ENCODE data around the gene FAAP24.
"Not testable (repeated sequence)": the region's sequence is repeated elsewhere in the genome, so short reads cannot be mapped to it uniquely, and the experiment has no call there.

FAAP24 gene

DNA sequence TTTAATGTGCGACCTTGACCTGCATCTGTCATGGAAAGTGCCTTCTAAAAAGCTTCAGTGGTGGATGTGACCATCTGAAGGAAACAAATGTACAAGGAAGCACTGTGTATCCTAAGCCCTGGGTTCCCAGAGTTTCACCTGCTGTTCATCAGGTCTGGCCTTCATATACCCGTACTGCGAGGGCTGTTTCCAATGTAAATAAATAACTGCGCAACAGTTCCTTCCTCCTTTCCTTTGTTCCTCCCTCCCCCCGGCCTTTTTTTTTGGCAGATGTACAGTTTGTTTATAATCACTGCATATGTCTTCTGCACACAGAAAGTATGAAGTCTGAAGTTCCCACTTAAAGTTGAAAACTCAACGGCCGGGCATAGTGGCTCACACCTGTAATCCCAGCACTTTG, 5.2 kb downstream of the FAAP24 start:
- no peak overlapping the region for H3K4me3 ChIP-seq (replicated peaks in 1 of 2; ENCODE audit: low read depth in 2 of 2, low read length in 2 of 2)
- TF ChIP-seq, protein P1, sequence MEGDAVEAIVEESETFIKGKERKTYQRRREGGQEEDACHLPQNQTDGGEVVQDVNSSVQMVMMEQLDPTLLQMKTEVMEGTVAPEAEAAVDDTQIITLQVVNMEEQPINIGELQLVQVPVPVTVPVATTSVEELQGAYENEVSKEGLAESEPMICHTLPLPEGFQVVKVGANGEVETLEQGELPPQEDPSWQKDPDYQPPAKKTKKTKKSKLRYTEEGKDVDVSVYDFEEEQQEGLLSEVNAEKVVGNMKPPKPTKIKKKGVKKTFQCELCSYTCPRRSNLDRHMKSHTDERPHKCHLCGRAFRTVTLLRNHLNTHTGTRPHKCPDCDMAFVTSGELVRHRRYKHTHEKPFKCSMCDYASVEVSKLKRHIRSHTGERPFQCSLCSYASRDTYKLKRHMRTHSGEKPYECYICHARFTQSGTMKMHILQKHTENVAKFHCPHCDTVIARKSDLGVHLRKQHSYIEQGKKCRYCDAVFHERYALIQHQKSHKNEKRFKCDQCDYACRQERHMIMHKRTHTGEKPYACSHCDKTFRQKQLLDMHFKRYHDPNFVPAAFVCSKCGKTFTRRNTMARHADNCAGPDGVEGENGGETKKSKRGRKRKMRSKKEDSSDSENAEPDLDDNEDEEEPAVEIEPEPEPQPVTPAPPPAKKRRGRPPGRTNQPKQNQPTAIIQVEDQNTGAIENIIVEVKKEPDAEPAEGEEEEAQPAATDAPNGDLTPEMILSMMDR (IDR thresholded peaks at IDR 0.05; ENCODE audit: low read depth, low read length), result no peak
- peak in 1 of 2 donors; percentile 2 for DNase-seq (ENCODE audit: low read depth in 2 of 2)

DNA sequence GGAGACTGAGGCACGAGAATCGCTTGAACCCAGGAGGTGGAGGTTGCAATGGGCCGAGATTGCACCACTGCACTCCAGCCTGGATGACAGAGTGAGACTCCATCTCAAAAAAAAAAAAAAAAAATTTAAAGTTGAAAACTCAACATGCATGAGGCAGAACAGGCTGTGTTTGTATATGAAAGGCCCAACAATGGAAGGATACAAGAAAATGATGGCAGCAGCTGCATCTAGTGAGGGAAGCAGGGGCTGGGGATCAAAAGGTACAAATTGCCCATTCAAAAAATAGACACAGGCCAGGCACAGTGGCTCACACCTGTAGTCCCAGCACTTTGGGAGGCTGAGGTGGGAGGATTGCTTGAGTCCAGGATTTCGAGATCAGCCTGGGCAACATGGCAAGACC, 5.8 kb downstream of the FAAP24 start:
- not testable (repeated sequence) for DNase-seq (ENCODE audit: low read depth in 2 of 2)

DNA sequence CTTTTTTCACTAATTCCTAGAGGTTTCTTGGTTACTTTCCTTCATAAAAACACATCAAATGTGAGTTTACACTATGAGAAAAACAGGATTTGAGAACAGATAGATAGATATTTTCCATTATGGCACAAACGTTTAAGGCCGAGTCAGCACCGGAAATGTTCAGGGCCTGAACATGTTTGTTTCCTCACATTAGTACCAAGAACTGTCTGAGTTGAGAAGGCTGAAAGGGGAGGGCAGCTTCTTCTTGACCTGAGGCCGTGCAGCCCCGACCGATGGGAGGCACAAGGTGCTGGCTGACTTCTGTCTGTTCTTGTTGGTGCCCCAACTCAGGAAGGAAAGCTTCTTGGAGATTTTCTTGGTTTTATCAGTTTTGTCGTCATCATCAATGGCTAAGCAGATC, 7.8 kb downstream of the FAAP24 start:
- DNase-seq (ENCODE audit: low read depth in 2 of 2); H3K4me3 ChIP-seq (replicated peaks in 1 of 2; ENCODE audit: low read depth in 2 of 2, low read length in 2 of 2): not testable (repeated sequence)

More for the DNA sequence above, 5.8 kb downstream of the FAAP24 start:
- H3K4me3 ChIP-seq (replicated peaks in 1 of 2; ENCODE audit: low read depth in 2 of 2, low read length in 2 of 2), result not testable (repeated sequence)

DNA sequence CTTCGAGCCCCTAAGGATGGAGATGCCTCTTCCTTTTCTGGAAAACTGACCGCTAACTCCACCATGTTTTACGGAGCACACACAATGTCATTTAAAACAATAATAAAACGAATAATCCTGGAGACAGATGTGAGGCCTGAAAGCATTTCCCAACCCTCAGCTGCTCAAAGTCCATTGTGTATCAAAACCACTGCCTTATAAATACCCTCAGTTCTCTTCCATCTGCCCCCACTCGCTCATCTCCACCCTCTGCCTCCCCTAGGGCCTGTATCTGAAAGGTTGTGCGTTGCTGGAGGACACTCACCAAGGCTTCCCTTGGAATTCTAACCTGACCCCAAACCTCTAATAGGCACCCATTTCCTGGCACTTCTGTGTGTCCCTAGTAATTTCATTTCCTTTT, 10.4 kb downstream of the FAAP24 start:
- not testable (repeated sequence) for DNase-seq (ENCODE audit: low read depth in 2 of 2); H3K4me3 ChIP-seq (replicated peaks in 1 of 2; ENCODE audit: low read depth in 2 of 2, low read length in 2 of 2)

DNA sequence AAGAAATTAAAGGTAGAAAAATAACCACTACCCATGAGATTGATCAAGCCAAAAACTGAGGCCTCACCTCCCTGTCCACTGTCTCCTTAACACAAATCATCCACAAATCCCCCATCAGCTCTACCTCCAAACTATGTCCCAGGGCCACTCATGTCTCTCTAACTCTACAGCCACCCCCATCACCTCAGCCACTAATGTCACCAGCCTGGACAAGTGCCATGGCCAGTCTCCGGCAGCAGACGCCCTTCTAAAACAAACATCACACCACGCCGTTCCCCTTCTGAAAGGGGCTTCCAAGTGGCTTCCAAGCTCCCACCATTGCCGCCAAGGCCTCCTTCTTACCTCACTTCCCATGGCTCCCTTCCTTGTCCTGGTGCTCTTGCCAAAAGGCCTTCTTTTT, 16.2 kb downstream of the FAAP24 start:
- not testable (repeated sequence) for H3K4me3 ChIP-seq (replicated peaks in 1 of 2; ENCODE audit: low read depth in 2 of 2, low read length in 2 of 2); DNase-seq (ENCODE audit: low read depth in 2 of 2)

DNA sequence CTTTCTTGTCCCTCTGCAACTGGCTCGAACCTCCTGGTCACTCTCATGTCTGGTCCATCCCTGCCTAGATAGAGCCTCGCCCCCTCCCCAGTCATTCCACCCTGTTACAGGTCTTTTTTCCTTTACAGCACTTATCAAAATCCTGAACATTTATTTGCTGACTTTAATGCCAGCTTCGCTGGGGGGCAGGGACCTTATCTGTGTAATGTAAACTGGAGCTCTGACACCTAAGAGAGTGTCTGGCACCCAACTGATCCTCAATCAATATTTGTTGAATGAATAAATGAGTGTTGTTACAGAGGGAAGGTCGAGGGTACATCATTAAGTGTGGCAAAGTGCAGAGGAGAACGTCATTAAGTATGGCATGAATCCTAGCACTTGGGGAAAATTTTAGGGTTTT, 16.7 kb downstream of the FAAP24 start:
- no peak for DNase-seq (ENCODE audit: low read depth in 2 of 2)
- H3K4me3 ChIP-seq (replicated peaks in 1 of 2; ENCODE audit: low read depth in 2 of 2, low read length in 2 of 2), result no peak overlapping the region
- TF ChIP-seq, protein P1 (IDR thresholded peaks at IDR 0.05; ENCODE audit: low read depth, low read length), result no peak

DNA sequence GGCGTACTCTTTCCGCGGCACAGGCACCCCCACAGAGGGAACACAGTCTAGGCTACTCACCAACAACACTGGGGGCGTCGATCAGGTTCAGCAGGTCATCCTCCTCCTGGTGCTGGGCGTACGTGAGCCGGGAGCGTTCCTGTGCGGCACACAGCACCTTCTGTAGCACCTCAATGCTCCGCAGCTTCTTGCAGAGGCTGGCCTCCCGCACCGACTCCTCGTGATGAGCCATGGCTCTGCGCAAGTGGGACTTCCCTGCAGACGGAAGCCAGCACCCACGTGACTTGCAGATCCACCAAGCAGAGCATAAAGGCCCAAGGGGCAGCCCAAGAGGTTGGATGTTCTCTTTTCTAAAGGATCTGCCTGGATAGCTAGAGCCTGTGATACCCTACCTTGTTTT, 23.9 kb downstream of the FAAP24 start:
- not testable (repeated sequence) for DNase-seq (ENCODE audit: low read depth in 2 of 2); H3K4me3 ChIP-seq (replicated peaks in 1 of 2; ENCODE audit: low read depth in 2 of 2, low read length in 2 of 2)

DNA sequence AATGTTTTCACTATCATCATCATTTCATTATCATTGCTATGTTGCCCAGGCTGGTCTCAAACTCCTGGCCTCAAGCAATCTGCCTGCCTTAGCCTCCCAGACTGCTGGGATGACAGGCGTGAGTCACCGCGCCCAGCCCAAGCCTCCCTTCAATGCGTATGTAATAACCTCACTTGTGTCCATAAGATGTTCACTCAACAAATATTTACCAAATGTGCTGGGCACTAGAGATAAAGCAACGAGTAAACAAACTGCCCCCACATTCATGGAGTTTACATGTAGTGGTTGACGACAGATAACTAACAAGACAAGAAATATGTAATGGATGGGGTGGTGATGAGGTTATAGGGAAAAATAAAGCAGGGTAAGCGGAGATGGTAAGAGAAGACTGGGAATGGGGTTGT, 25.0 kb downstream of the FAAP24 start:
- not testable (repeated sequence) for DNase-seq (ENCODE audit: low read depth in 2 of 2); H3K4me3 ChIP-seq (replicated peaks in 1 of 2; ENCODE audit: low read depth in 2 of 2, low read length in 2 of 2)

DNA sequence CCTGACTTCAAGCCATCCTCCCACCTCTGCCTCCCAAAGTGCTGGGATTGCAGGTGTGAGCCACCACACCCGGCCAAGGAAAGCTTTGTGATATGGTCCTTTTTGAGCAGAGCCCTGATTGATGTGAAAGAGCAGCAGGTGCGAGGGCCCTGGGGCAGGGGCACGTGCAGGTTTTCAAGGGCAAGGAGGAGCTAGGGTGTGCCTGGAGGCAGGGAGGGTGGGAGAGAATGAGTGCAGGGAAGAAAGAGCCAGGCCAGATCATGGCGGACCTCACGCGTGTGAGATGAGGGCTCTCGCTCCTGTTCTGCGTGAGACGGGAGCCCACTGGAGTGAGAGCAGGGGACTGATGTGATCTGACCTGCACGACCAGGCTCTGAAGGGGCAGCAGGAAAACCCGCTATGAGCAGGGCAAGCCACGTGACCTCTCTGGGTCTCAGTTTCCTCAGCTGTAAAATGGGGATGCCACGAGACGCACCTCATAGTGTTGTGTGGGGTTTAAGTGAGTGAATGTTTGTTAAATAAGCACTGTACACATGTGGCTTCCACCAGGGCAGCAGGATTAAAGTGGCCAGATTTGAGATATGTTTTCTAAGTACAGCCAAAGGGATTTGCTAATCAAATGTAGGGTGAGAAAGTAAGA, 25.8 kb downstream of the FAAP24 start:
- no peak for DNase-seq (ENCODE audit: low read depth in 2 of 2)
- TF ChIP-seq, protein P1 (IDR thresholded peaks at IDR 0.05; ENCODE audit: low read depth, low read length), result no peak

DNA sequence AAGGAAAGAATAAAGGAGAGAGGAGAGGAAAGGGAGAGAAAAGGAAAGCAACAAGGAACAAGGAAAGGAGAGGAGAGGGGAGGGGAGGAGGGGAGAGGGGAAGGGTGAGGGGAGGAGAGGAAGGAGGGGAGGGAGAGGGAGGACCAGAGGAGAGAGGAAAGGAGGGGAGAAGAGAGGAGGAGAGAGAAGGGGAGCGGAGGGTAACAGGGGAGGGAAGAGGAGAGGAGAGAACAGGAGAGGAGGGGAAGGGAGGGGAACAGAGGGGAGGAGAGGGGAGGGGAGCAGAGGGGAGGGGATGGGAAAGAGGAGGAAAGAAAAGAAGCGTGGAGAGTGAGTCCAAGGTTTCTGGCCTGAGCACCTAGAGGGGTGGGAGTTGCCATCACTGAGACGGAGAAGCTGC, 26.7 kb downstream of the FAAP24 start:
- no peak overlapping the region for H3K4me3 ChIP-seq (replicated peaks in 1 of 2; ENCODE audit: low read depth in 2 of 2, low read length in 2 of 2)
- TF ChIP-seq, protein P1 (IDR thresholded peaks at IDR 0.05; ENCODE audit: low read depth, low read length), result no peak
- no peak for DNase-seq (ENCODE audit: low read depth in 2 of 2)

More for the DNA sequence above, 25.8 kb downstream of the FAAP24 start:
- H3K4me3 ChIP-seq (replicated peaks in 1 of 2; ENCODE audit: low read depth in 2 of 2, low read length in 2 of 2), result no peak overlapping the region

Measured in cardiac fibroblast (primary cell).